ENCODE results near the gene VSX2. TPM values are rescaled to one million over a fixed set of nuclear protein-coding genes. Genes with fewer than 3 reads are reported as not detected.

Gene VSX2
- total RNA-seq, 1 experiment from 2014 or later = not detected

GRCh38 chr14:74259513-74259912, 20.3 kb downstream of the VSX2 start:
- DNase-seq (ENCODE audit: low spot score) = no peak

GRCh38 chr14:74260525-74261233, 21.4 kb downstream of the VSX2 start:
- no peak for DNase-seq (ENCODE audit: low spot score)

- no peak for DNase-seq (ENCODE audit: low spot score)
Observed at GRCh38 chr14:74261288-74261687, 22.0 kb downstream of the VSX2 start.

GRCh38 chr14:74262076-74262475, 22.8 kb downstream of the VSX2 start:
- DNase-seq (ENCODE audit: low spot score) = no peak

GRCh38 chr14:74263181-74263580, 23.9 kb downstream of the VSX2 start:
- no peak for DNase-seq (ENCODE audit: low spot score)

- DNase-seq (ENCODE audit: low spot score) = no peak
Observed at GRCh38 chr14:74263921-74264320, 24.7 kb downstream of the VSX2 start.

- no peak for DNase-seq (ENCODE audit: low spot score)
Observed at GRCh38 chr14:74265301-74265965, 26.2 kb downstream of the VSX2 start.

- no peak for DNase-seq (ENCODE audit: low spot score)
Observed at GRCh38 chr14:74267588-74267987, 28.3 kb downstream of the VSX2 start.

- DNase-seq (ENCODE audit: low spot score) = peak; percentile 56
Observed at GRCh38 chr14:74270382-74271177, 31.3 kb downstream of the VSX2 start.

GRCh38 chr14:74271365-74271764, 32.1 kb downstream of the VSX2 start:
- DNase-seq (ENCODE audit: low spot score) = no peak

GRCh38 chr14:74275241-74275841, 36.1 kb downstream of the VSX2 start:
- peak; percentile 44 for DNase-seq (ENCODE audit: low spot score)

GRCh38 chr14:74278080-74278479, 38.8 kb downstream of the VSX2 start:
- no peak for DNase-seq (ENCODE audit: low spot score)

- DNase-seq (ENCODE audit: low spot score) = no peak
Observed at GRCh38 chr14:74281069-74281468, 41.8 kb downstream of the VSX2 start.

- no peak for DNase-seq (ENCODE audit: low spot score)
Observed at GRCh38 chr14:74286736-74287135, 47.5 kb downstream of the VSX2 start.

- DNase-seq (ENCODE audit: low spot score) = no peak
Observed at GRCh38 chr14:74289801-74290200, 50.6 kb downstream of the VSX2 start.

- DNase-seq (ENCODE audit: low spot score) = no peak
Observed at GRCh38 chr14:74290415-74290814, 51.2 kb downstream of the VSX2 start.

GRCh38 chr14:74292061-74292460, 52.8 kb downstream of the VSX2 start:
- no peak for DNase-seq (ENCODE audit: low spot score)

- DNase-seq (ENCODE audit: low spot score) = no peak
Observed at GRCh38 chr14:74293606-74294005, 54.4 kb downstream of the VSX2 start.

GRCh38 chr14:74296037-74296467, 56.8 kb downstream of the VSX2 start:
- no peak for DNase-seq (ENCODE audit: low spot score)

- no peak for DNase-seq (ENCODE audit: low spot score)
Observed at GRCh38 chr14:74297986-74298385, 58.7 kb downstream of the VSX2 start.

- DNase-seq (ENCODE audit: low spot score) = no peak
Observed at GRCh38 chr14:74299061-74299545, 59.9 kb downstream of the VSX2 start.

GRCh38 chr14:74301594-74302151, 62.4 kb downstream of the VSX2 start:
- DNase-seq (ENCODE audit: low spot score) = no peak
